Loucy (cell line): ENCODE data around the gene CASP10.

ENCODE experiments used
- EZH2phosphoT487 ChIP-seq: fragments of 200-600 bp; IDR thresholded peaks from 2 replicates; pipeline ENCODE4 v1.6.1; 2018; ENCODE audit warnings: antibody characterized with exemption, mild to moderate bottlenecking, moderate library complexity, borderline replicate concordance
- TF ChIP-seq, protein P1 (sequence below): fragments of 200-600 bp; sonication (generic); conservative IDR thresholded peaks from 2 replicates; pipeline ENCODE4 v1.5.1; 2014; ENCODE audit warnings: mild to moderate bottlenecking, antibody characterized with exemption, low read length

GRCh38 chr2:201269764-201270163, 86.8 kb downstream of the CASP10 start:
- TF ChIP-seq, protein P1, sequence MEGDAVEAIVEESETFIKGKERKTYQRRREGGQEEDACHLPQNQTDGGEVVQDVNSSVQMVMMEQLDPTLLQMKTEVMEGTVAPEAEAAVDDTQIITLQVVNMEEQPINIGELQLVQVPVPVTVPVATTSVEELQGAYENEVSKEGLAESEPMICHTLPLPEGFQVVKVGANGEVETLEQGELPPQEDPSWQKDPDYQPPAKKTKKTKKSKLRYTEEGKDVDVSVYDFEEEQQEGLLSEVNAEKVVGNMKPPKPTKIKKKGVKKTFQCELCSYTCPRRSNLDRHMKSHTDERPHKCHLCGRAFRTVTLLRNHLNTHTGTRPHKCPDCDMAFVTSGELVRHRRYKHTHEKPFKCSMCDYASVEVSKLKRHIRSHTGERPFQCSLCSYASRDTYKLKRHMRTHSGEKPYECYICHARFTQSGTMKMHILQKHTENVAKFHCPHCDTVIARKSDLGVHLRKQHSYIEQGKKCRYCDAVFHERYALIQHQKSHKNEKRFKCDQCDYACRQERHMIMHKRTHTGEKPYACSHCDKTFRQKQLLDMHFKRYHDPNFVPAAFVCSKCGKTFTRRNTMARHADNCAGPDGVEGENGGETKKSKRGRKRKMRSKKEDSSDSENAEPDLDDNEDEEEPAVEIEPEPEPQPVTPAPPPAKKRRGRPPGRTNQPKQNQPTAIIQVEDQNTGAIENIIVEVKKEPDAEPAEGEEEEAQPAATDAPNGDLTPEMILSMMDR, result no peak
- no peak for TF ChIP-seq EZH2phosphoT487
